NOMO-1 treated with dmso at 0.1 percent for 144 hours (cell line): ENCODE results near the gene NR1D2.
"Not testable (repeated sequence)": the region's sequence is repeated elsewhere in the genome, so short reads cannot be mapped to it uniquely, and the experiment has no call there.

Experiments used
- DNase-seq: peaks from one replicate; lab custom pipeline; 2025; ENCODE audit not compliant: unreplicated experiment; lab: John Stamatoyannopoulos, UW

Gene NR1D2

DNA sequence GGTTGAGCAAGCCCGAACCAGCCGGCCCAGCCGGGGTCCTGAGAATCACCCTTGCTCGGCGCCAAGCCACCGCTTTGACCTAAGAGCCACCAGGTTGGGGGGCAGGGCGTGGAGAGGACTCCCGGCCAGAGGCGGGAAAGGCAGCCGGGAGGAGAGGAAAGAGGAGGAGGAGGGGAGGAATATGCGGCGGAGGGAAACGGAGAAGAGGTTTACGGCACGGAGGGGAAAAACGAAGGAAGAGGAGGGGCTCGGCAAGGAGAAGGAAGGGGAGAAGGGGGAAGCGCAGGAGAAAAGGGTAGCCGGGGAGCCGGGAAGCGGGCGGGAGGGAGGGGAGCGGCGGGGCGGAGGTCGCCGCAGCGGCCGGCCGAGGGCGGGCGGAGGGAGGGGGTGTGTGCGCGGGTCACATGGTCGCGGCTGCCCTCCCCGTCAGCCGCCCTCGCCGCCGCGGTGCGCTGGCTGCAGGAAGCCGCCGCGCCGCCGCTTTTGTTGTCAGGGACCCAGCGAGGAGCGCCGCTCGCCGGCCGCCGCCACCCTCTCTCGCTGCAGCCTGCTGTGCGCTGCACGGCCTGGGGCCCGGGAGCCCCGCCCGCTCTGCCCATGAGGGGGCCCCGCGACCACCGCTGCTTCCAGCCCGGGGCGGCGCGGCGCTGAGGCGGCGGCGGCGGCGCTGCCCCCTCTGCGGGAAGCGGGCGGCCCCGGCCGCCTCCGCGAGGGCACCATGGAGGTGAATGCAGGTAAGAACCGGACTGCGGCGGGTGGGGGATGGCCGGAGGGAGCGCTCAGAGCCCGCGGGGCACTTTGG lies at the start of gene NR1D2:
Gene NR1D2 (plus strand): TSS at position 426 of the 802 bp plus-strand sequence. CDS start 293 bp downstream, at position 719.
- peak; percentile 60 for DNase-seq

DNA sequence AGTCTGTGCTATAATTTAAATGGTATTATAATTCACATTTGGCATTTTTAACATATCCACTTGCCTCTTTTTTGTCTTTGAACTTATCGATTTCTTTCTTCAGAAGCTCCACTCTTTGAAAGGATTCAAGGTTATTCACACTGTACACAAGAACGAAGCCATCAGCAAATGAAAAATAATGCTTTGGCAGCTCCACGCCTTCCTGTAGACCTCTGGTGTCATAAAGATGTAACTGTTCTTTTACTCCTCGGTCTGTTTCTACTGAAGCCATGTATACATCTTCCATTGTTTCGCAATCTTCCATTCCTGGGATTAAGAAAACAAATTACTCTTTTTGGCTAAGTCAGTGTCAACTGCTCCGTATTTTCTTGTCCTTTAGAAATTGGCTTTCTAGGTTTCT lies 44.3 kb upstream of the NR1D2 start:
- no peak for DNase-seq

DNA sequence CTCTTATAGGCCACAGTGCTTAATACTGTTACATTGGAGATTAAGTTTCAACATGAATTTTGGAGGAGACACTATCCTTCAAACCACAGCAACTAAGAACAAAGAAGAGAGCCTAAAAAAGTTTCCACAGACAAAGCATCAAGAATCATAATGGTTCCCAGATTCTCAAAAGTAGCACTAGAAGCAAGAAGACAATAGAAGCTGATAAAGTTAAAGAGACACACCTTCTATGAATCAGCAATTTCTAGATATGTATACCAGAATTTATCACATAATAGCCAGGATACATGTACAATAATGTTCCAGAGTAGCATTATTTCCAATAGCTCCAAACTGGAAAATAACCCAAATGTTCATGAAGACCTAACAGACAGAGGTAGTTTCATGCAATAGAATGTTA lies 40.5 kb upstream of the NR1D2 start:
- DNase-seq = no peak

DNA sequence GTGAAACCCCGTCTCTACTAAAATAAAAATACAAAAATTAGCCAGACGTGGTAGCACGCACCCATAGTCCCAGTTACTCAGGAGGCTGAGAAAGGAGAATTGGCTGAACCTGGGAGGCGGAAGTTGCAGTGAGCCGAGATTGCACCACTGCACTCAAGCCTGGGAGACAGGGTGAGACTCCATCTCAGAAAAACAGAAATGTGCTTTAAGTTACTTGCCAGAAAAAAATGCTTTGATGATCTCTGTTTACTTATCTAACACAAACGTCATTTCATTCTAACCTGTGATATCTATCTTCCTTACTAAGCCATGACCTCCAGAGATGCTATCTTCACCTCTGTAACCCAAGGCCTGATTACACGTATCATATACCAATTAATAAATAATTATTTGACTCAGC lies 35.7 kb upstream of the NR1D2 start:
- DNase-seq = no peak

DNA sequence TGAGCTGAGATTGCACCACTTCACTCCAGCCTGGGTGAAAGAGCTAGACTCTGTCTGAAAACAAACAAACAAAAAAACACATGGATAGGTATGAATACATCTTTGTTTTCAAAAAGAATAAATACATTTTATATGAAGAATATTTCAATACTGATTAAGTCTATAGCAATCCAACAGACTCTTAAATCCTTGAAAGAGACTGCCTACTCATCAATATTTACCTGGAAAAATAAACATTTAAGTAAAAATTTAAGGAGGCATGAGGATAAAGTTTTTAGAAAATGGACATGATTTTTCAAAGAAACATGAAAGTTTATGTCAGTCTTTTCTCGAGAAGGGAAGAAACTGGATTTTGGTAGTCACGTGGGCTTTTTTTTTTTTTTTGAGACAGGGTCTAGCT lies 33.7 kb upstream of the NR1D2 start:
- DNase-seq = no peak

DNA sequence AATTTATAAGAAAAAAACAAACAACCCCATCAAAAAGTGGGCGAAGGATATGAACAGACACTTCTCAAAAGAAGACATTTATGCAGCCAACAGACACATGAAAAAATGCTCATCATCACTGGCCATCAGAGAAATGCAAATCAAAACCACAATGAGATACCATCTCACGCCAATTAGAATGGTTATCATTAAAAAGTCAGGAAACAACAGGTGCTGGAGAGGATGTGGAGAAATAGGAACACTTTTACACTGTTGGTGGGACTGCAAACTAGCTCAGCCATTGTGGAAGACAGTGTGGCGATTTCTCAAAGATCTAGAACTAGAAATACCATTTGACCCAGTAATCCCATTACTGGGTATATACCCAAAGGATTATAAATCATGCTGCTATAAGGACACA lies 32.8 kb upstream of the NR1D2 start:
- DNase-seq = not testable (repeated sequence)

DNA sequence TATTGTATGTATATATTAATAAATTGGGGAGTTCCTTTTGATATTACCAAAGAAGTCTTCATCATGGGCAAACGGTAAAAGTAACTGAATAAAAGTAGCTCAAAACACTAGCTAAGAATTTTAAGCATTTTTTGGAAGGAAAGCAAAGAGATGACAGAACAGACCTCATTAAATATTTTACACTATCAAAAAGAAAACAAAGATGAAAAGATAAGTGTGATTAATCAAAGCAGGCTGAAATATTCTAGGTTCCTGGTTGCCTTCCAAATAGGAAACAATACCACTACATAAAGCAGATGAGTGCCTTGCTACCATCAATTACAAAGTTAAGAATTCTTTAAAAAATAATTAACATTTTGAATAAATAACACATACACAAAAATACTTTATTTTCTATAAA lies 31.9 kb upstream of the NR1D2 start:
- DNase-seq = no peak

DNA sequence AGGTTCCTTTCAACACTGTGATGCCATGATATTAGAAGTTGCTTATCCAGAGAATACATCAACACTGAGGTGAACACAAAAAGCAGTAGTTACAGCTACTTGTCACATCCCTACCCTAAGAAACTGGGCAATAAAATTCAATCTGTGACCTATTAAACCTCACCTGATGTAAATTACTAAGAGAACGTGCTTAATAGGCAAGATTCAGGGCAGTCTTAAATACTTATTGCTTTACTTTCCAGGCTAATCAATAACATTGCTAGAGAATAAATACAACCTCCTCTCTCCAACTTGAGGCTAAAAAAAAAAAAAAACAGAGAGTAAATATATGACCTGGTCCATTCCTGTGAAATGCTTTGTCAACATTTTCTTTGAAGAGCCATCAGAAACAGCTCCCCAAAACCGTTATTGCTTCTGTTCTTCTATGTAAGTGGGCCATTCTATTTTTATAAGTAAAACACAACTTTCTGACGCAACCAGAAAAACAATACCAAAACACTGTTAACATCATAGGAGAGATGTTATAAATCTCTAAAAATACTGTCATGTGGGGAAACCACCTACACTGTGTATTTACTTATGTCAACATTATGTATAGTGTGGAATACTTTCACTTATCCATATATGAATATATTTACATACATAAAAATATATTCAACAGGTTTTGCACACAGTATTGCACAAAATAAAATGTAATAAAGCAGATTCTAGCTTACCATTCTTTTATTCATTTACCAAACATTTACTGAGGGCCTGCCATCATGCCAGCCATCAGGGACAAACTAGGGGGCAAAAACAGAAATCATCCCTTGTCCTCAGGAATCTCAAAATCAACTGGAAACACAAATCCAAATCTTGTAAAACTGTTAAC lies 31.0 kb upstream of the NR1D2 start:
- DNase-seq = no peak

DNA sequence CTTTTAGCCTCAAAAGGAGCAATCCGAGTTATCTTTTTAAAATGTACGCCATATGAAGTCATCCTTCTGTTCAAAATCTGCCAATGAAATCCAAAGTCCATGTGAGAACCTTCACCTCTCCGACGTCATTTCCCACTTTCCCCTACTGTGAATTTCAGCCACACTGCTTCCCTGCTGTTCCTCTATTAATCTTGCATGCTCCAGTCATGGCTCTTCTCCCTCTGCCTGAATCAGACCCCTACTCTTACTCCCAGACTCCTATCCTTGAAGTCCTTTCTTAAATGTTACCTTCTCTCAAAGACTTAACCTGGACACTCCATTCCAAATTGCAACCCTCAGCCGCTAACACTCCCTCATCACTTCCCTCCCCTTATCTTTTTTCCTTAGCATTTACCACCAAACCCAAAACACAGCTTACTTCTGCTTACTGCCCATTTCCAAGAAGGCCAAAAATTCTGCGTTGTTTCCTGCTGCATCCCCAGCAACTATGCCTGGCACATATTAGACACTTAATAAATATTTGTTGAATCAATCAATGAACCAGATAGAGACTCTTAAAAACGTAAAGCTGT lies 29.5 kb upstream of the NR1D2 start:
- no peak for DNase-seq

DNA sequence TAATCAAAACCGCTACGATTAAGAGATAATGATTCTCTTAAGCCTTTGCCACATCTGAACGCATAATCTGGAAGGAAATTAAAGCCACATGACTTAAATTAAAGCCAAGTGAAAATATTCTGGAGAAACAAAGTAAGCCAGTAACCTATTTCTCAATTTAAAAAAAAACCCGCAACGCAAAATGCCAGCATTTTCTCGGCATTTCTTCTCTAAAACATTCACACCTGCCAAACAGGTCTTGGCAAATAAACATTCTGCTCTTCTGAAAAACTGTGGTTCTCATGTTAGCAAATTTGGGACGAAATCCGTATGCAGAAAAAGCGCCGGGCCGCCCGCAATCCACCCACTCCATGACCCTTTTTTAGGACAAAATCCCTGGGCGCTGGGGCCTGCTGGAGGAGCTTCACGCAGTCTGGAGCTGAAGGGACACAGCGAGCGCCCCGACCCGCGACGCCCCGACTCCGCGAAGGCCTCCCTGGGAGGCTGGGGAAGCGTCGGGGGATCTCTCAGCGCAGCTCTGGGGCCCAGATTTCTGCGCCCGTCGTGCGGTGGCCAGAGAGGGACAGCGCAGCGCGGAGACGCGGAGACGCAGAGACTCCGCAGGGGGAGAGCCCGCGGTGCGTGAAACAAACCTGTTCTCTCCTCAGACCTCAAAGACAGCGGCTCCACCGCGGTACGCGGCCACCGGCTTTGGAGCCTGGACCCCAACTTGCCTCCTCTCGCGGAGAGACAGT lies 28.8 kb upstream of the NR1D2 start:
- DNase-seq = no peak

DNA sequence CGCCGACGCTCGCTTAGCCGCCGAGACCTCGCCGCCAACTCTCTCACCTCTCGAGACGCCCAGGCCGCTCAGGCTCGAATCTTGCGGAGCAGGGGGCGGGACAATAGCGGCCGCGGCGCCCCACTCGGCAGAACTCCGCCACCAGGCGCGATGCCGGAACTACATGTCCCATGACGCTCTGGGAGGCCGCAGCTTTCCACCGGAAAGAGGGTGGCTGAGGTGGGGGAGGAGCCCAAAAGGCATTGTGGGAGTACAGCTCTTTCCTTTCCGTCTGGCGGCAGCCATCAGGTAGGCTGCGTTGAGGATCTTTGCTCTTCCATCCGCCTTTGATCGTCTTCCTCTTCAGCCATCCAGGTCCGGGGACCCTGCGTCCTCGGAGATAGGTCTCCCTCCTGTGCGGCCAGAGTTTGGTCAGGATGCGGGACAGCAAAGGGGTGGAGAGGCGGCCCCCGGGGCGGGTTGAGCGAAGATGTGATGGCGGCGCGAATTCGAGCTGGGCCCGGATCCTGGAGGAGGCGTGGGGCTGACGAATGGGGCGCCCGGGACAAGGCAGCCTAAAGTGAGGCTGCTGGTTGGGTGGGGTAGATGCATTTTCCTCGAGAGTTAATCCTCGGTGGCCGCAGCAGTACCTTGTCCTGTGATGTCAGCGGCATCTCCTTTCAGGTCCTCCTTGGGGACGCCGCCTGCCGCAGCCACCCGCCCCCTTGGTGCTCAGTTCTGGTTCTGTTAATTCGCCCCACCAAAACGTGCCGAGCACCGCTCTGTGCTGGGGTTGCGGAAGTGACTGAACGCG lies 28.0 kb upstream of the NR1D2 start, which contains the start of the genes NKIRAS1 and RPL15:
Gene NKIRAS1 (minus strand): TSS at position 105 of the 793 bp plus-strand sequence. CDS start 6,086 bp downstream, outside the sequence.
Gene RPL15 (plus strand): TSS at position 247 of the 793 bp plus-strand sequence. CDS start 728 bp downstream, outside the sequence.
- DNase-seq = peak; percentile 98

DNA sequence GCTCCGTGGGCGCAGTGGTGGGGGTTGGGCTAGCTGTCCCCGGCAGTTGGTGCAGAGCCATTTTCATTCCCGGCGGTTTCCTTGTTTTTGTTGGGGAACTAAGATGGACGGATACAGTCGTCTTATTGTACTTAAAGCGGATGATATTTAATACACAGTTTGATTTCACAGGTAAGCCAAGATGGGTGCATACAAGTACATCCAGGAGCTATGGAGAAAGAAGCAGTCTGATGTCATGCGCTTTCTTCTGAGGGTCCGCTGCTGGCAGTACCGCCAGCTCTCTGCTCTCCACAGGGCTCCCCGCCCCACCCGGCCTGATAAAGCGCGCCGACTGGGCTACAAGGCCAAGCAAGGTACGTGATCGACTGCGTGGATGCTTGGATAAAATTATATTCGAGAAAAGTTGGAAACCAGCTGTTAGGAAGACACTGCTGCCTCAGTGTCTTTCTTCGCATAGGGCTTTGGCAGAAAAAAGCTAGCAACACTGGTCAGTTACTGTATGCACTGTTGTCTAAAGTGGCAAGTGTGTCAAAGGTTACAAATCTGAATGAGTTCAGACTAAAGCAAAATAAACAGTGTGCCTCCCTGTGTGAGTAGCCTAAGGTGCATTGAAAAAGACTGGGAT lies 27.3 kb upstream of the NR1D2 start:
- DNase-seq = peak; percentile 38

DNA sequence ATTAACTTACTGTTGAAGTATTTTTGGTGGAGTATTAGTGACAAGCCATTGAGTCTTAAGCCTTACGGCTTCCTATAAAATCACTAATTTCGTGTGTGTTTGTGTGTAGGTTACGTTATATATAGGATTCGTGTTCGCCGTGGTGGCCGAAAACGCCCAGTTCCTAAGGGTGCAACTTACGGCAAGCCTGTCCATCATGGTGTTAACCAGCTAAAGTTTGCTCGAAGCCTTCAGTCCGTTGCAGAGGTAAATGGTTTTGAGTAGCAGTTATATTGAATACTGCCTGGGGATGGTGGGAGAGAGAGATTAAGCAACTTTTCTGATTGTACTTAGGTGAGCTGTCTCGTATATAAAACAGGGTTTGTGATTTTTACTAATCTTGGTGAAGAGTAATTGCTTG lies 26.8 kb upstream of the NR1D2 start:
- DNase-seq = not testable (repeated sequence)

DNA sequence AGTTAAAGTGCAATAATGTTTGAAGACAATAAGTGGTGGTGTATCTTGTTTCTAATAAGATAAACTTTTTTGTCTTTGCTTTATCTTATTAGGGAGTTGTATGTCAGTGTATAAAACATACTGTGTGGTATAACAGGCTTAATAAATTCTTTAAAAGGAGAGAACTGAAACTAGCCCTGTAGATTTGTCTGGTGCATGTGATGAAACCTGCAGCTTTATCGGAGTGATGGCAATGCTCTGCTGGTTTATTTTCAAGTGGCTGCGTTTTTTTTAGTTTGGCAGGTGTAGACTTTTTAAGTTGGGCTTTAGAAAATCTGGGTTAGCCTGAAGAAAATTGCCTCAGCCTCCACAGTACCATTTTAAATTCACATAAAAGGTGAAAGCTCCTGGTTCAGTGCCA lies 25.5 kb upstream of the NR1D2 start:
- no peak for DNase-seq

DNA sequence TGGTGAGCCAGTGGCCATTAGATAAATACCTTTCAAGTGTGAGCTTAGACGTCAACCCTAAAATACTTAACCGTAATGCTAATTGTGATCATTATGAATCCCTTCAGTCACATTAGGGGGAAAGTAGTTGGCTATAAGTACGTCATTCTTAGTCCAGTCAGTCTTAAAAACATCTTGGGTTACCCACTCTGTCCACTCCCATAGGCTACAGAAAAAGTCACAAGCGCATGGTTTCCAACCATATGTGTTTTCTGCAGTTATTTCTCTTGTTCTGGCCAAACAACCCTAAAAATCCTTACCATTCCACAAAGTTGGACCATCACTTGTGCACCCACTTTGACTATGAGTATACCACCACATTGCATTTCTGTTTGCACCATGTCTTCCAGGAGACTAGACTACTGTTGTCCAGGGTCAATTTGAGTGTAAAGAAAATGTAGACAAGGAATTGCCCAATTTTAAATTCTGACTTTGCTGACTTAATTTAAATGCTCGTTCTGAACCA lies 24.9 kb upstream of the NR1D2 start:
- DNase-seq = no peak

DNA sequence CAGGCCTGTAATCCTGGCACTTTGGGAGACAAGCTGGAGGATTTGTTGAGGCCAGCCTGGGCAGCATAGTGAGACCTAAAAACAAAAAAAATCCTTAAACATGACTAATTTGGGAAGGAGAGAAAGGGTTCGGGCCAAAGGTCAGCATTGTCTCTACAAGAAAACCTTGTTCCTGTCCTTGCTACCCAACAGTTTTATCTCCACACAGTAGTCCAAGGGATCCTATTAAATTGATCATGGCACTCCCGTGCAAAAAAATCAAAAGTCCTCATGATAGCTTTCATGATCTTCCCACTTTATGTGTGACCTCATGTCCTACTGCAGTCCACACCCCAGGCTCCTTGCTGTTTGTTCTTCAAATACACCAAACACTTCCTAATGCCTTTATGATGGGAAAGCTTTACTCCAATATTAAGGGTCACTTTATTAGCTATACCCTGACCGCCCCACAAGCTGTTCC lies 24.0 kb upstream of the NR1D2 start:
- no peak for DNase-seq

DNA sequence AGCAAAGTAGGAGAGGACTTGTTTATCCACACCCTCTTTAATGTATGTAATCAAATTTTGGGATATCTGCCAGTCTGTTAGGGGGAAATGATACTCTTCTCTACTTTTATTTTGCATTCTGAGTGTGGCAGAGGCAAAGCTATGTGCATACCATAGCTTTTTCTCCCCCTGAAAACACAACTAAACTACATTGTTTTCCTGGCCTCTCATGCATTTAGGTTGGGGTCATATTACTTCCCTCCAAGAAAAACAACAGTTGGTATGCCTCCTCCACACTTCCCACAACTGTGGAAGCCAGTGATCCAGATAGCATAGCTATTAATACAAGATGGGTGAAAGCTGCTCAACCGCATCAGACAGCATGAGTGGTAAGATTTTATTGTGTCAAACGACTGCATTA lies 21.3 kb upstream of the NR1D2 start:
- no peak for DNase-seq

DNA sequence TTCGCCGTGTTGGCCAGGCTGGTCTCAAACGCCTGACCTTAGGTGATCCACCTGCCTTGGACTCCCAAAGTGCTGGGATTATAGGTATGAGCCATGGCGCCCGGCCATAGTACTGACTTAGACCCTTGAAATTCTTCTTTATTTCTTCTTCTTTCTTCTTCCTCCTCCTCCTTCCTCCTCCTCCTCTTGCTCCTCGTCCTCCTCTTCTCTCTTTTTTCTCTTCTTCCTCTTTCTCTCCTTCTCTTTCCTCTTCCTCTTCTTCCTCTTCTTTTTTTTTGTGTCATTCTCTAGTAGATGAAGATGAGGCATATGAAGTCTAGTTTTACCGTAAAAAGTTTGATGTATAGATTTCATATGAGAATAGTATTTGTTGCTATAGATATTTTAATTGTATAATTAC lies 18.8 kb upstream of the NR1D2 start:
- no peak for DNase-seq

DNA sequence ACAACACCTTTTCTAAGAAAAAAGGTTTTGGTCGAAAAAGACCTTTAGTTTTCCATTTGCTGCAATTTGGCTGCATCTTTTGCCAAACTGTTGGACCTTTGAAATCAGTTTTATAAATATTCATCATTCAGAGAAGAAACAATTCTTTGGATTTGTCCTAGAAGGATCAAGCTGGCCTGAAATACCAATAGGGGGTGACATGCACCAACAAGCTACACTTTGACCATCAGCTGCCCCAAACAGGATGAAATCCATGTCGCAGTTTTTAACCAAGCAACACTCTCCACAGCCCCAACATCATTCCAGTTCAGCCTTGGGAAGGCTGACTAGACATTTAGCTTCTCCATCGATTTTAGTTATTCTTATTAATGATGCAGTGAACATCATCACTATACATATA lies 18.4 kb upstream of the NR1D2 start:
- no peak for DNase-seq
